T47D (cell line): Measurements from ENCODE around the gene PIK3R3.
A peak's percentile ranks its signal among the peaks of the same experiment; 100 is the strongest.
"Not testable (repeated sequence)": the region's sequence is repeated elsewhere in the genome, so short reads cannot be mapped to it uniquely, and the experiment has no call there.

Source experiments
- DNase-seq, 2 experiments: peaks; one replicate each; pipeline versions ENCODE4 v3.0.0 to v3.0.0-alpha.2; 2011 to 2012; ENCODE audit warnings: low read depth in 1 of 2, low spot score in 1 of 2
- JUND ChIP-seq: IDR thresholded peaks from 2 replicates; pipeline ENCODE4 v1.6.1; 2012; ENCODE audit warnings: low read depth
- in situ Hi-C: cut with HindIII; loops from 2 replicates; pipeline ENCODE4 v1.10.0; 2016; ENCODE audit warnings: low sequenced_read_pairs, low pct_unique_long_range_greater_than_20kb

PIK3R3 gene

DNA sequence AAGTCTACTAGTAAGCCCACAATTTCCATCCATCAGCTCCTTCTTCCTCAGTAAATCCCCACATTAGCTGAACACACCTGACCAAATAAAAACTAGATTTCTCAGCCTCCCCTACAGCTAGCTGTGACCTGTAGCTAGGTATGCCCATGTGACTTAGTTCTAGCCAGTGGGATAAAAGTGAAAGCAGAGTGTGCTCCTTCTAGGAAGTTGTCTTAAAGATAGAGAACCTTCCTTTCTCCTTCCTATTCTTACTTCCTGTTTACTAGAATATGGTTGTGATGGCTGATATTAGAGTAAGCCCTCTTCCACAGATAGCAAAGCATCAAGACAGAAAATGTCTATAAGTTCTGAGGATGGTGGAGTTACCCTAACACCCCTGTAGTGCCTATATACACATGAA lies 67.0 kb downstream of the PIK3R3 start:
- no peak for TF ChIP-seq JUND
- peak in 1 of 2 experiments; percentile 20 for DNase-seq
- in situ Hi-C loops = no loop called here

DNA sequence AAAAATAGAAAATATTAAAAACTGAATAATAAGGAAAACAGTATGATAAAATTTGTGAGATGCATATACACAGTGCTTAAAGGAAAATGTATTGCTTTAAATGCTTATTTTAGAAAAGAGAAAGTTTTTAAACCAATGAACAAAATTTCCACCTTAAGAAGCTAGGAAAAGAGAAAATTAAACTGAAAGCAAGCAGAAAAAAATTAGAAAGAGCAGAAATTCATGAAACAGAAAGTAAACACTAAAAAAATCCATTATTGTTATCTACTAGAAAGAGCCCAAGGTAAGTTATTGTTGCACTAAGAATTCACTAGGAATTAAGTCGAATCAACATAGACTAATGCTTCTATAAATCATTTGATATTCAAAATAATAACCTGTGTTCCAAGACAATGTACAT lies 67.7 kb downstream of the PIK3R3 start:
- no peak for TF ChIP-seq JUND
- in situ Hi-C loops = no loop called here
- no peak for DNase-seq

DNA sequence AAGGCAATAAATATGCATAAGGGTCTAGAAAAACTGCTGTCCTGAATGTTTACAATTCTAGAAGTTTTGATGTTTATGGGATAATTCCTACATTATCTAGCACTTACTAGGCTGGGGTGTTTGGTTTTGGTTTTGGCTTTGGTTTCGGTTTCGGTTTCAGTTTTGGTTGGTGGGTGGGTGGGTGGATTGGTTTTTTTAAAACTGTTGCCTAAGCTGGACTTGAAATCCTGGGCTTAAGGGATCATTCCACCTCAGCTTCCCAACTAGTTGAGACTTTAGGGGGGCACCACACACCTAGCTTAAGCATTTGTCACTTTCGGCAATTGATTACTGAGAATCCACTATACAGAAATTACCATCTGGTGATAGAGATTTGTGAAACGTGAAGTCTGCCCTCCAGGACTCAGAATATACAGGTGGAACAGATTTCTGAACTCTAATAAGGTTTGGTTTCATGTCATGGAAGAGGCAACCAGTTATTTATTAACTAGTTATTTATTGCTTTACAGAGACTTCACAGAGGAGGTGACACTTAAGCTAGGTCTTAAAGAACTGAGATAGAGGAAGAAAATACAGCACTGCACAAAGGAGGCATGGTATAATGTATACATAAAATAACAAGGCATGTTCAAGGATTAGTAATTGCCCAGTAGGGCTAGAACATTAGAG lies 69.6 kb downstream of the PIK3R3 start:
- in situ Hi-C loops = no loop called here
- no peak for DNase-seq
- no peak for TF ChIP-seq JUND

DNA sequence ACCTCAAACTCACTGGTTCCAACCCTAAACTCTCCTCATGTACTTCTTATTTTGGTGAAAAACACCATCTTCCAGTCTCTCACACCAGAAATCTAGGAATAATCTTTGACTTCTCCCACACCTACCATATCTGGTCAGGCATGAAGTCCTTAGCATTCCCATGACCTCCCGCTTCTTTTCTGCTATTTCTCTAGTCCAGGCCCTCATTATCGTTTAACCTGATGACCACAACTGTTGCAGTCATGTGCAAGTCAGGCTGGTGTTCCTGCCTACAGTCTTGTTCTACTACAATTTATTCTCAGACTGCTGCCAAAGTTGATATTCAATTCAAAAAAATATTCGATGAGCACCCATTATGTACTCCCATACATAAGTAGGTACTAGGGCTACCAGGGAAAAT lies 71.3 kb downstream of the PIK3R3 start:
- no peak for TF ChIP-seq JUND
- in situ Hi-C loops = no loop called here
- no peak for DNase-seq

DNA sequence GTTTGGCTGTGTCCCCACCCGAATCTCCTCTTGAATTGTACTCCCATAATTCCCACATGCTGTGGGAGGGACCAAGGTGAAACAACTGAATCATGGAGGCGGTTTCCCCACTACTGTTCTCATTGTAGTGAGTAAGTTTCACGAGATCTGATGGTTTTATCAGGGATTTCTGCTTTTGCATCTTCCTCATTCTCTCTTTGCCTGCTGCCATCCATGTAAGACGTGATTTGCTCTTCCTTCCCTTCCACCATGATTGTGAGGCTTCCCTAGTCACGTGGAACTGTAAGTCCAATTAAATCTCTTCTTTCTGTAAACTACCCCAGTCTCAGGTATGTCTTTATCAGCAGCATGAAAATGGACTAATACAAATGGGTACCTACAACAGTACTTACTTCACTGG lies 73.5 kb downstream of the PIK3R3 start:
- TF ChIP-seq JUND = no peak
- DNase-seq = no peak
- in situ Hi-C loops = no loop called here

DNA sequence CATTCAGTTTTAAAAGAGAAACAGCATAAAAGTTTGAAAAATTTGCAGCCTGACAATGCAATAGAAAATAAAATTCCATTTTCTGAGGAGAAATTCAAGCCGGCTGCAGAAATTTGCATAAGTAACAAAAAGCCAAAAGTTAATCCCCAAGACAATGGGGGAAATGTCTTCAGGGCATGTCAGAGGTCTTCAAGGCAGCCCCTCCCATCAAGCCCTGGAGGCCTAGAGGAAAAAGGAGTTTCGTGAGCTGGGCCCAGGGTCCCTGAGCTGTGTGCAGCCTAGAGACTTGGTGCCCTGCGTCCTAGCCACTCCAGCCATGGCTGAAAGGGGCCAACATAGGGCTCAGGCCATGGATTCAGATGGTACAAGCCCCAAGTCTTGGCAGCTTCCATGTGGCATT lies 74.6 kb downstream of the PIK3R3 start:
- in situ Hi-C loops = no loop called here
- TF ChIP-seq JUND = no peak
- no peak for DNase-seq

DNA sequence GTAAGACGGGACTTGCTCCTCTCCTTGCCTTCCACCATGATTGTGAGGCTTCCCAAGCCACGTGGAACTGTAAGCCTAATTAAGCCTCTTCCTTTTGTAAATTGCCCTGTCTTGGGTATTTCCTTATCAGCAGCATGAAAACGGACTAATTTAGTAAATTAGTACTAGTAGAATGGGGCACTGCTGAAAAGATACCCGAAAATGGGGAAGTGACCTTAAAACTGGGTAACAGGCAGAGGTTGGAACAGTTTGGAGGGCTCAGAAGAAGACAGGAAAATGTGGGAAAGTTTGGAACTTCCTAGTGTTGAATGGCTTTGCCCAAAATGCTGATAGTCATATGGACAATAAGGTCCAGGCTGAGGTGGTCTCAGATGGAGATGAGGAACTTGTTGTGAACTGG lies 75.2 kb downstream of the PIK3R3 start:
- in situ Hi-C loops, DNase-seq: not testable (repeated sequence)

DNA sequence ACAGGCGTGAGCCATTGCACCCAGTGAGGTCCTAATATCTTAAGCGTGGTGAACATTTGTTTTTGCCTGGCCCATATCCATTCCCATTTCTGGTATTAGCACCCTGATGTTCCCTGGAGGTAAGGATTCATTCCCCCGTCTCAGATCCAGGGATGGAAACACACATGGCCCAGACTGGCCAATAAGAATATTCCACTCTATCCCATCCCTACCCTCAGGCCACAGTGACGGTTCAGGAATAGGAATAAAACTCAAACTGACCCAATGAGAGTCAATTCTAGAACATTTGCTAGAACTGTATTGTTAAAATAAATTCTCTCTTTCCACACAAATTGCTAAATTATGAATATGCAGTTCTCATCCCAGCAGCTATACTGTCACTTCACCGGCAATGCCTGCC lies 76.1 kb downstream of the PIK3R3 start:
- DNase-seq = no peak
- in situ Hi-C loops = no loop called here
- no peak for TF ChIP-seq JUND

DNA sequence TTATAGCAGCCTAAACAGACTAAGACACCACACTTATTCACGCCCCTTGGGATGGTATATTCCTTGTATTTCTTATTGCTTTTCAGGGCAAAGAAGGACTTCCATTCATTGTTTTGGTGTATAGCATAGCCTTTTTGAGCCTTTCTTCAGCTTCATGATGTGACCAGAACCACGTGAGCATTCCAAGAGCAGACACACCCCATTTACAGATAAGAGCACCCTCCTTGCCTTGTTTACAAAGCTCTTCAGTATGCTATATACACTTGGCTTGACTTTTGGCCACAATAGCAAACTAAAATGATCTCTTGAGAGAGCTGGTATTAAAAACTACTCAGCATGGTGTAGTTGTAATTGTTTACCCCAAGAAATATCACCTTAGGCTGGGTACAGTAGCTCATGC lies 78.7 kb downstream of the PIK3R3 start:
- TF ChIP-seq JUND = no peak
- in situ Hi-C loops = no loop called here
- no peak for DNase-seq

DNA sequence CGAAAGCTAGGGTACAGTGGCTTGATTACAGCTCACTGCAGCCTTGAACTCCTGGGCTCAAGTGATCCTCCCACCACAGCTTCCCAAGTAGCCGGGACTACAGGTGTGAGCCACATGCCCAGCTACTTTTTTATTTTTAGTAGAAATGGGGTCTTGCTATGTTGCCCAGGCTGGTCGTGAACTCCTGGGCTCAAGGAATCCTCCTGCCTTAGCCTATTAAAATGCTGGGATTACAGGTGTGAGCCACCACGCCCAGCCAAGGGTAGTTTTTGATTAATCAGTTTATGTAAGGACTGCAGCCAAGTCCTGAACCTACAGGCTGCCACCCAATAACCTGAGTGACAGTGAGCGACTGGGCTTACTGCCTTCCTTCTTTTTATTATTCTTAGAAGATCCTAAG lies 88.3 kb downstream of the PIK3R3 start:
- no peak for DNase-seq
- TF ChIP-seq JUND = no peak
- in situ Hi-C loops = no loop called here

DNA sequence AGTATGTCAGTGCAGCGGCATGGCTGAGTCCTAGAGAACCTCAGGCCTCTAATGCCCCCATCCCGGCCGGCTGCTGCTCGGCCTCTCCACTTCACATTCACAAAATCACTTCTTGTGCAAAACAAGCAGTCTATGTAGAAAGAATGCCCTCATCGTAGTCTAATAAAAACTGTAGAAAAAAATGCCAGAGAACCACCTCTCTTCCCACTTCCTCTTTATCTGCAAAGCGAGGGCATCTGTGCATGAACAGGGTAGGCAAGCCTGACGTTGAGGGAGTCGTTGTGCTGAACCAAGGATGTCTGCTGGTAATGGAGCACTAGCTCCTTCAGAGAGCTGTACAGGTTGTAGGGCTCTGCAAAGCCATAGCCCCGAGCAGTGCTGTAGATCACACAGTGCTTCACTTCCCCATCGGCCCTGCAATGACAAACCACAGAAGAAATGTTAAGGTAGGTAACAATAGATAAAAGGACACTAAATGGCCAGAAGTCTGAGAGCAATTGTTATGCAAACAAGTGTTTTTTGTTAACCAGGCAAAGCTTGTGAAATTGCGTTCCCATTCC lies 88.9 kb downstream of the PIK3R3 start:
- no peak for TF ChIP-seq JUND
- in situ Hi-C loops = no loop called here
- DNase-seq = no peak

DNA sequence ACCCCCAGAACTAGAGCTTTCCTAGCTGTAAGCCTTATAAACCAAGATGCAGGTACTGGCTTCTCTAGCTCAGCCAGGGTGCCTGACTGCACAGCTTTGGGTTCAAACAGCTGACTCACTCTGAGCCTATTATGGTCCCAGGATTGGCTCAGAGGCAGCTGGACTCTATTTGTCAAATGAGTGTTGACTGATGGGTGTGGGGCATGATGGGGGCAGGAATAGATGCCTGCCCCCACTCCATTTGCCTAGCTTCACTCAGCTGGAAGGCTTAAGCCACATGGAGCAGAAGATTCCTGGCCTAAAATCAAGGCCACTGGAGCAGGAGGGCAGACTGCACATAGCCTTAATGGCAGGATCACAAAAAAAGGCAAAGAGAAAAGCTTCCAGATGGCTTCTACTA lies 90.5 kb downstream of the PIK3R3 start:
- DNase-seq = no peak
- no peak for TF ChIP-seq JUND
- in situ Hi-C loops = no loop called here

DNA sequence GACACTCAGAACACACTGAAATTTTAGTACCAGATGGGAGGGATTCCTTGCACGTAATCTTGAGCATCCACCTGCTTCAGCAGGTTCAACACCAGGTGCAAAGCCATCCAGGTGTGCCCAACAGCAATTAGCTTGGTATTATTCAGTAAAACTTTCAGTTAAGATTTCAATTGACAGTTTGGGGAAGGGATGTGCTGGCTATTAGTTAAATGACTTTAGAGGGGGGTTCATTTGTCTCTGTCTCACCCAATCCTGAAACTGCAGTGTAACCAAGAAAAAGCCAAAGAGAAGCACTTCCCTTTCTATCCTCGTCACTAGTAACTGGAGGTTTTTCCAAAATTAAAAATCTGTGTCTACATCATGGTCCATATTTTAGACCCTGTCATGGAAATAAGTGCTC lies 90.9 kb downstream of the PIK3R3 start:
- in situ Hi-C loops = no loop called here
- no peak for DNase-seq
- no peak for TF ChIP-seq JUND

DNA sequence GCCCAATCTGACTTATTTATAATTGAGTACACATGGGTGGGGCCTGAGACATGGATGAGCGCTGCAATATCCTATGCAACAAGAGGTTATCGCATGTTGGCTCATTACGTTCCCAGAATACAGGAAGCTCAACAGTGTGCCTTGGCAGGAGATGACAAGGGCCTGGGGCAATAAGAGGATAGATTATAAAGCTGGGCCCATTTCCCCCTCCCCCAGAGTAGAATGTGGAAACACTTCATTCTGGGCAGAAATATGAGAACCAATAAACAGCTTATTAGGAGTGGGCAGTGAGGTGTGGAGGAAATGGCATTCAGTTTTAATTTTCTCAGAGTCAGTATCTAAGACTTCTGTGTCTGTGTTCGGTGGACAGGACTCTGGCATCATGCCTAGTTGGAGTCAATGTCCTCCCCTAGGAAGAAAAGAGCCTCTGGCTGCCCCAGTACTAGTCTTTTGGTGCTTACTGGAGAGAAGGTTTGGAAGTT lies 92.8 kb downstream of the PIK3R3 start:
- TF ChIP-seq JUND = no peak
- in situ Hi-C loops = no loop called here
- no peak for DNase-seq
